ENCODE measurements around the gene USF1. TPM values are rescaled to one million over a fixed set of nuclear protein-coding genes. Genes with fewer than 3 reads are reported as not detected.
A peak's percentile ranks its signal among the peaks of the same experiment; 100 is the strongest.

Gene USF1
- total and polyA plus RNA-seq, 11 donors: 20.2 to 51.1 (median 30.7) TPM

DNA sequence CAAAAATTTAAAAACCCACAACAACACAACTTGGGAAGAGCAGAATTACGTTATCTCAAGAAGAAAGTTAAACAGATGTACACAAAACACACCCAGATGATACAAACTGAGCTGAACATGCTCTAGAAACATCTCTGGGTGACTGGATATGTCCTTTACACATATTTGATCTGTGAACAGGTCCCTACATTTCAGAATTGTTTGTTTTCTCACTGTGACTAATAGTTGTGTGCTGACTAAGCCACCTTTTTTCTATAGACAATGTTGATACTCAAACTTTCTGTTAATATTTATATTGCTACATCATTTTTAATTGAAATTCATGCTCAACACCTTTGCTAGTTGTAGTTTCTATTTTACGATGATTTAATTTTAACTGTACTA, 23.8 kb downstream of the USF1 start:
- Histone ChIP-seq H3K36me3 (no peaks in the 10 kb centered on the region), H3K9me3 (no peaks in the 10 kb centered on the region), H3K4me1 (peaks cover 0 to 45% (median 19%) of the 10 kb centered on the region in 12 donors), H3K27ac (no peak overlapping the region), H3K27me3 (peaks cover 0 to 4% (median 0%) of the 10 kb centered on the region in 9 donors), H3K4me3 (peak overlapping the region in 2 of 12 donors; percentile 58 to 66)
- no peak for DNase-seq
- no peak for TF ChIP-seq POLR2A (IDR thresholded peaks at IDR 0.05)
- TF ChIP-seq, protein P1, sequence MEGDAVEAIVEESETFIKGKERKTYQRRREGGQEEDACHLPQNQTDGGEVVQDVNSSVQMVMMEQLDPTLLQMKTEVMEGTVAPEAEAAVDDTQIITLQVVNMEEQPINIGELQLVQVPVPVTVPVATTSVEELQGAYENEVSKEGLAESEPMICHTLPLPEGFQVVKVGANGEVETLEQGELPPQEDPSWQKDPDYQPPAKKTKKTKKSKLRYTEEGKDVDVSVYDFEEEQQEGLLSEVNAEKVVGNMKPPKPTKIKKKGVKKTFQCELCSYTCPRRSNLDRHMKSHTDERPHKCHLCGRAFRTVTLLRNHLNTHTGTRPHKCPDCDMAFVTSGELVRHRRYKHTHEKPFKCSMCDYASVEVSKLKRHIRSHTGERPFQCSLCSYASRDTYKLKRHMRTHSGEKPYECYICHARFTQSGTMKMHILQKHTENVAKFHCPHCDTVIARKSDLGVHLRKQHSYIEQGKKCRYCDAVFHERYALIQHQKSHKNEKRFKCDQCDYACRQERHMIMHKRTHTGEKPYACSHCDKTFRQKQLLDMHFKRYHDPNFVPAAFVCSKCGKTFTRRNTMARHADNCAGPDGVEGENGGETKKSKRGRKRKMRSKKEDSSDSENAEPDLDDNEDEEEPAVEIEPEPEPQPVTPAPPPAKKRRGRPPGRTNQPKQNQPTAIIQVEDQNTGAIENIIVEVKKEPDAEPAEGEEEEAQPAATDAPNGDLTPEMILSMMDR (IDR thresholded peaks at IDR 0.05): no peak
- WGBS, 4 donors: 88 to 97% (median 94%) methylated on average over 2 of the region's 2 CpGs
- intact Hi-C loops (cut with DNase I): loop anchor here in 2 of 10 donors (2.0 kb wide), 1 partner anchor 23 kb away; the partner anchor contains the start of gene USF1 (in 2 of the 2)
- no peak for ATAC-seq

DNA sequence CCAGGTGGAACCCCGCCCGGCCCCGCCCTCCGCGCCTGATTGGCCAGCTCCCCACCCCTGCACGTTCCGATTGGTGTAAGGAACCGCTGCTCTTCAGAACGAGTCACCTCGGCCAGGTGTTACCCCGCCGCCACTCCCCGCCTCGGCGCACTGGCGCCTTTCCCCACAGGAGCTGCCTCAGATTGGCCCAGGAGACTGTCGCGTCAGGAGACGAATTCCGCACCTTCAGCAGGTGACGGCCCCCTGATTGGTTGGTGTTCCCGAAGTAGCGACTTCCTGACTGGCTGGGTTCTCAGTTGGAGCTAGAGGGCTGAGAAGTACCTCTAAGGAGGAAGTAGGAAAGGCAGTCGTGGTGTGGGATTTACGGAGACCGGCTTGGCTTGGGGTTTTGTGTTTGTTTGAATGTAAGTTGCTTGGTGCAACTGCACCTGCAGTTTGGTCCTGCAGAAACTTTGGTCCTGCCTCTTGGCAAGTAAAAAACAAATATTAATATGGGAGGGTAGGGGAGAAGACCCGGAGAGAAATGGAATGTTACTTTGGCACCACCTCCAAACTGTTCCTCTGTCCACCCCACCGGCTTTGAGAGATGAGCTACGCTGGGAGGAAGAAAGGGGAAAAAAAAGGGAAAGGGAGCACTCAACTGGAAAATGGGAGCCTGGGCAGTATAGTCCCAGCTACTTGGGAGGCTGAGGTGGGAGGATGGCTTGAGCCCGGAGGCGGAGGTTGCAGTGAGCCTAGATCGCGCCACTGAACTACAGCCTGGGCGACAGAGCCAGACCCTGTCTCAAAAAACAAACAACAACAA, 24.4 kb downstream of the USF1 start:
- TF ChIP-seq, protein P1 (IDR thresholded peaks at IDR 0.05): no peak
- TF ChIP-seq POLR2A (IDR thresholded peaks at IDR 0.05): peak in 1 of 2 donors; percentile 9
- Histone ChIP-seq H3K27ac (peak overlapping the region in 11 of 12 donors; percentile 66 to 95 (median 87)), H3K4me3 (peak overlapping the region; percentile 58 to 79 (median 66)), H3K27me3 (peaks cover 0 to 4% (median 0%) of the 10 kb centered on the region in 9 donors), H3K4me1 (peaks cover 0 to 49% (median 19%) of the 10 kb centered on the region in 12 donors), H3K9me3 (no peaks in the 10 kb centered on the region), H3K36me3 (no peaks in the 10 kb centered on the region)
- WGBS, 4 donors: 14 to 40% (median 18%) methylated on average over 13 to 34 of the region's 34 CpGs
- intact Hi-C loops (cut with DNase I): loop anchor here in 2 of 10 donors (2.0 kb wide), 1 partner anchor 23 kb away; the partner anchor contains the start of gene USF1 (in 2 of the 2)
- peak; percentile 85 to 92 (median 90) for ATAC-seq
- DNase-seq: peak; percentile 77 to 84 (median 78)

GRCh38 chr1:161020509-161021164, 25.1 kb downstream of the USF1 start, which contains the start of gene F11R:
Gene F11R, minus strand, starts transcription at chr1:161021152. Its CDS starts 79 bp downstream, at chr1:161021073.
- Histone ChIP-seq H3K36me3 (no peaks in the 10 kb centered on the region), H3K27ac (peak within 1 kb of the TSS; percentile 66 to 95 (median 87)), H3K9me3 (no peaks in the 10 kb centered on the region), H3K4me1 (peaks cover 0 to 49% (median 19%) of the 10 kb centered on the region in 12 donors), H3K27me3 (peaks cover 0 to 4% (median 0%) of the 10 kb centered on the region in 9 donors), H3K4me3 (peak within 1 kb of the TSS; percentile 58 to 79 (median 66))
- 1 to 3% (median 1%) methylated on average over 19 to 36 of the region's 36 CpGs for WGBS, 4 donors
- intact Hi-C loops (cut with DNase I): loop anchor here in 2 of 10 donors (2.0 kb wide), 1 partner anchor 24 kb away; the partner anchor contains the start of gene USF1 (in 2 of the 2)
- ATAC-seq: peak; percentile 56 to 81 (median 70)
- DNase-seq: peak in 4 of 5 donors; percentile 31 to 41 (median 38)
- TF ChIP-seq POLR2A (IDR thresholded peaks at IDR 0.05): peak in 1 of 2 donors; percentile 12
- TF ChIP-seq, protein P1 (IDR thresholded peaks at IDR 0.05): peak in 3 of 12 donors; percentile 5 to 25 (median 21)
